RWPE1 (cell line): Measurements from ENCODE around the gene ZNF148.

Source experiments
- CTCF ChIA-PET: fragments of 350-600 bp; sonication (Branson Sonifier 250); formaldehyde crosslinking; extraction: SDS; loops from one replicate; lab custom pipeline; 2021; lab: Yijun Ruan, JAX
- POLR2A ChIA-PET: fragments of 400-600 bp; formaldehyde crosslinking; extraction: SDS; loops from one replicate; lab custom pipeline; 2020; ENCODE audit warnings: antibody characterized with exemption; ENCODE audit not compliant: low non-redundant PET; lab: Yijun Ruan, JAX
- DNase-seq: peaks from one replicate; pipeline ENCODE4 v3.0.0; 2012; ENCODE audit warnings: low spot score
- H3K27ac ChIP-seq: fragments of 450-650 bp; 2 replicates; pipeline ENCODE4 v1.5.1; 2017
- CTCF ChIP-seq: fragments of 450-650 bp; conservative IDR thresholded peaks from 2 replicates; pipeline ENCODE4 v1.5.1; 2017; ENCODE audit warnings: low read depth, mild to moderate bottlenecking

ZNF148 gene

GRCh38 chr3:125221831-125222230, 153.3 kb downstream of the ZNF148 start:
- POLR2A ChIA-PET = no interaction called here
- DNase-seq = no peak
- no peak for TF ChIP-seq CTCF
- CTCF ChIA-PET = interaction anchor here (0.7 kb wide), 1 partner anchor 35 kb away, joined by 3 read pairs; no protein-coding TSS in a partner anchor
- H3K27ac ChIP-seq = no peak overlapping the region

DNA sequence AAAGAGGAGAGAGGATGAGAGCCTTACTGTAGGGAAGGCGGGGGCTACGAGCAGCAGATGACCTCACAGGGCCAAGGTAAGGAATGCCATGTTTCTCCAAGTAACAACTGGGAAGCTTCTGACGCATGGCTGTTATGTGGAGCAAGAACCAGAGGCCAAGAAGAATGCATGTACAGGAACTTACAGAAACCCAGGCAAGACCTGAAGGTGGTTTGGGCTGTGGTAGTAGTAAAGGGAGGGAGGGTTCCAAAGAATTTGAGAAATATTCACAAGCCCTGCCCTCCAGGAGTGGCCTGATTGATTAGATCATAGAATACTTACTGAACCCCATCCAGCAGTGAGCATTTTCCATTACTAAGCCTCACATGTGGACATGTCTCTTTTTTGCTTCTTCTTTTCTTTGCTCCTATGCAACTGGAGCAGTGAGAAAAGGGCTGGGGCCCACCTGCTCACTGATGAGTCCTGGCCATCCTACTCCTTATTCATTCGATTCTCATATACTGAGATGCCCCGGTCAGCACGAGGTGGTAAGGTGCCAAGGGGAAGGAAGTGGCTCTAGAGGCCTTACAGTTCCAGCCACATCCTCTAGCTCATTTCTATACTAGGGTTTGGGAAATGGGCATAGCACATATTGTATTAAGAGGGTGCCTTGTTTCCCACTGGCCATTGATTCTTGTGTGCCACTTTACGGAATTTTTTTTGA, 154.2 kb downstream of the ZNF148 start:
- POLR2A ChIA-PET = no interaction called here
- DNase-seq = no peak
- TF ChIP-seq CTCF = no peak
- CTCF ChIA-PET = interaction anchor here (0.7 to 0.8 kb wide), 2 partner anchors 28 to 35 kb away, joined by 3 to 4 read pairs; no protein-coding TSS in a partner anchor
- H3K27ac ChIP-seq = no peak overlapping the region

- CTCF ChIA-PET = no interaction called here
- H3K27ac ChIP-seq = no peak overlapping the region
- POLR2A ChIA-PET = no interaction called here
- DNase-seq = no peak
- no peak for TF ChIP-seq CTCF
Observed at GRCh38 chr3:125220183-125220582, 154.9 kb downstream of the ZNF148 start.

- POLR2A ChIA-PET = no interaction called here
- no peak for DNase-seq
Observed at GRCh38 chr3:125219261-125219701, 155.8 kb downstream of the ZNF148 start.

DNA sequence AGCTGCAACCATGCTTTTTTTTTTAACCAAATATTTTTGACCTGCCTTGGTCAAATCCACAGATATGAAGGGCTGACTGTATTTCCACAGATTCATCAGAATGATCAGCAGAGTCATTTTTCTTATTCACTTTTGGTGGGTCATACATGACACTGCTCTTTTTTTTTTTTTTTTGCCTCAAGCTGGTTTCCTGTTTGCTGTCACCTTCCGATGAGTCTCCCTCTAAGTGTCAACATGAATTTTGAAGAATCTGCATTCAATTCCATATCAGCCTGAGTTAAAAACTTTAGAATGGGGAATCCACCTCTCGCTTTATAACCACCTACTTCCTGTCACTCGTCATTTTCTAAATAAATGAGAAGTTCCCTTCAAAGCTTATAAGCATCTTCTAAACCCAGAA, 160.4 kb downstream of the ZNF148 start:
- no peak overlapping the region for H3K27ac ChIP-seq
- CTCF ChIA-PET = no interaction called here
- DNase-seq = no peak
- POLR2A ChIA-PET = no interaction called here
- TF ChIP-seq CTCF = no peak

More at GRCh38 chr3:125219261-125219701, 155.8 kb downstream of the ZNF148 start:
- CTCF ChIA-PET = interaction anchor here (1.0 kb wide), 1 partner anchor 9 kb away, joined by 3 read pairs; no protein-coding TSS in a partner anchor
- H3K27ac ChIP-seq = no peak overlapping the region
- no peak for TF ChIP-seq CTCF

DNA sequence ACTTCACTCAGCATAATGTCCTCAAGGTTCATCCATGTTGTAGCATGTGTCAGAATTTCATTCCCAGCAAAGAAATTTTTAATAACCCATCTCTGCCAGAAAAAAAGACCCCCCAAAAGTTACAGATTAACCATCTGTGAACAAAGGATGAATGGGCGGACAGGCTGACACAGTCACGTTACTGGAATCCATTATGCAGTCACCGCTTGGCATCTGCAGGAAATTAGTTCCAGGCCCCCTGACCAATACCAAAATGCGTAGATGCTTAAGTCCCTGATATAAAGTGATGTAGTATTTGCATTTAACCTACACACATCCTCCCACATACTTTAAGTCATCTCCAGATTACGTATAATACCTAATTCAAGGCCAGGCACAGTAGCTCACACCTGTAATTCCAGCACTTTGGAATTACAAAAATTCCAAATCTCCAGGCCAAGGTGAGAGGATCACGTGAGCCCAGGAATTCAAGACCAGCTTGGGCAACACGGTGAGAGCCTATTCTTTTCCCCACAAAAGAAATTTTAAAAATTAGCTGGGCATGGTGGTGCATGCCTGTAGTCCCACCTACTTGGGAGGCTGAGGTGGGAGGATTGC, 161.1 kb downstream of the ZNF148 start:
- CTCF ChIA-PET = no interaction called here
- no peak overlapping the region for H3K27ac ChIP-seq
- POLR2A ChIA-PET = no interaction called here
- no peak for DNase-seq
- no peak for TF ChIP-seq CTCF
